Lower leg skin (tissue), 3 donors: ENCODE results near the gene DNLZ.

ENCODE experiments used
- CTCF ChIP-seq, 3 donors: fragments of 450-650 bp; IDR thresholded peaks; one replicate each; pipeline ENCODE4 v1.5.1; 2016; ENCODE audit warnings: antibody characterized with exemption in 3 of 3, mild to moderate bottlenecking in 3 of 3, moderate library complexity in 2 of 3
- POLR2A ChIP-seq, 2 donors: fragments of 450-650 bp; IDR thresholded peaks; one replicate each; pipeline ENCODE4 v1.6.1; 2016 to 2017; ENCODE audit warnings: antibody characterized with exemption in 2 of 2, mild to moderate bottlenecking in 1 of 2, moderate library complexity in 1 of 2

GRCh38 chr9:136334541-136334940, 29.0 kb downstream of the DNLZ start:
- TF ChIP-seq CTCF (IDR thresholded peaks at IDR 0.05) = no peak
- TF ChIP-seq POLR2A (IDR thresholded peaks at IDR 0.05) = no peak
